ENCODE measurements around the gene KCNMA1. TPM values are rescaled to one million over a fixed set of nuclear protein-coding genes. Genes with fewer than 3 reads are reported as not detected.

The KCNMA1 gene
- total and polyA plus RNA-seq, 7 donors, result 15.3 to 427 (median 256) TPM

- no peak overlapping the region for H3K4me3 ChIP-seq
- H3K27me3 ChIP-seq, result no peaks in the 10 kb centered on the region
- intact Hi-C loops (cut with DNase I), result loop anchor here (5.0 kb wide), 2 partner anchors 196 to 416 kb away; no protein-coding TSS in a partner anchor
- peak overlapping the region; percentile 46 to 84 (median 76) for H3K27ac ChIP-seq
- H3K9me3 ChIP-seq, result no peaks in the 10 kb centered on the region
- no peaks in the 10 kb centered on the region for H3K36me3 ChIP-seq
- no peak for DNase-seq
- 40 to 56% methylated on average over 3 of the region's 3 CpGs for WGBS, 2 donors
- TF ChIP-seq POLR2A (IDR thresholded peaks at IDR 0.05), result no peak
- no peak for TF ChIP-seq CTCF (IDR thresholded peaks at IDR 0.05)
- H3K4me1 ChIP-seq, result peaks cover 0 to 59% (median 58%) of the 10 kb centered on the region in 4 donors
Observed at GRCh38 chr10:77176232-77176631, 461.4 kb downstream of the KCNMA1 start.

- Histone ChIP-seq H3K27ac (peak overlapping the region; percentile 46 to 84 (median 76)), H3K9me3 (no peaks in the 10 kb centered on the region), H3K27me3 (no peaks in the 10 kb centered on the region), H3K36me3 (no peaks in the 10 kb centered on the region), H3K4me3 (no peak overlapping the region), H3K4me1 (peaks cover 0 to 59% (median 58%) of the 10 kb centered on the region in 4 donors)
- intact Hi-C loops (cut with DNase I), result loop anchor here (2.0 to 5.0 kb wide), 3 partner anchors 197 to 463 kb away; no protein-coding TSS in a partner anchor
- 92 to 94% methylated on average over 2 of the region's 2 CpGs for WGBS, 2 donors
- TF ChIP-seq CTCF (IDR thresholded peaks at IDR 0.05) (no peak), POLR2A (IDR thresholded peaks at IDR 0.05) (no peak), POLR2AphosphoS5 (IDR thresholded peaks at IDR 0.05) (no peak), EP300 (IDR thresholded peaks at IDR 0.05) (no peak)
- no peak for DNase-seq
Observed at GRCh38 chr10:77175631-77176222, 461.9 kb downstream of the KCNMA1 start.

GRCh38 chr10:77173615-77174461 lies 463.8 kb downstream of the KCNMA1 start:
- DNase-seq, result peak; percentile 86
- H3K36me3 ChIP-seq, result no peaks in the 10 kb centered on the region
- H3K27me3 ChIP-seq, result no peaks in the 10 kb centered on the region
- peak overlapping the region; percentile 46 to 84 (median 76) for H3K27ac ChIP-seq
- no peak overlapping the region for H3K4me3 ChIP-seq
- H3K4me1 ChIP-seq, result peaks cover 0 to 47% (median 46%) of the 10 kb centered on the region in 4 donors
- 29 to 33% methylated on average over 4 of the region's 4 CpGs for WGBS, 2 donors
- intact Hi-C loops (cut with DNase I), result loop anchor here (2.0 to 5.0 kb wide), 2 partner anchors 218 to 465 kb away; no protein-coding TSS in a partner anchor
- TF ChIP-seq POLR2A (IDR thresholded peaks at IDR 0.05), result no peak
- TF ChIP-seq CTCF (IDR thresholded peaks at IDR 0.05), result peak; percentile 82 to 92 (median 86)
- TF ChIP-seq POLR2AphosphoS5 (IDR thresholded peaks at IDR 0.05), result peak in 1 of 4 donors; percentile 15
- TF ChIP-seq EP300 (IDR thresholded peaks at IDR 0.05), result no peak
- H3K9me3 ChIP-seq, result no peaks in the 10 kb centered on the region

- intact Hi-C loops (cut with DNase I), result loop anchor here (5.0 kb wide), 1 partner anchor 220 kb away; no protein-coding TSS in a partner anchor
- TF ChIP-seq EP300 (IDR thresholded peaks at IDR 0.05) (no peak), CTCF (IDR thresholded peaks at IDR 0.05) (no peak), POLR2AphosphoS5 (IDR thresholded peaks at IDR 0.05) (no peak), POLR2A (IDR thresholded peaks at IDR 0.05) (no peak)
- Histone ChIP-seq H3K4me3 (no peak overlapping the region), H3K36me3 (no peaks in the 10 kb centered on the region), H3K4me1 (peaks cover 0 to 49% (median 40%) of the 10 kb centered on the region in 4 donors), H3K27ac (peak overlapping the region in 3 of 4 donors; percentile 21 to 84 (median 82)), H3K27me3 (no peaks in the 10 kb centered on the region), H3K9me3 (no peaks in the 10 kb centered on the region)
- 90 to 92% methylated on average over 4 of the region's 4 CpGs for WGBS, 2 donors
- DNase-seq, result no peak
Observed at GRCh38 chr10:77172086-77172485, 465.5 kb downstream of the KCNMA1 start.
